ENCODE results near the gene HS3ST1.

HS3ST1 gene

GRCh38 chr4:11355226-11355625 is 73.5 kb downstream of the HS3ST1 start:
- TF ChIP-seq EZH2phosphoT487 (IDR thresholded peaks at IDR 0.05; ENCODE audit: low read depth) (no peak), CTCF (IDR thresholded peaks at IDR 0.05; ENCODE audit: low read depth, low read length) (no peak)
- no peak overlapping the region for H3K9ac ChIP-seq (ENCODE audit: low read length)
- H3K36me3 ChIP-seq (replicated peaks; ENCODE audit: low read depth, low read length) = no peaks in the 10 kb centered on the region
- H2AFZ ChIP-seq (ENCODE audit: low read depth, low read length) = no peak overlapping the region
- no peaks in the 10 kb centered on the region for H3K27me3 ChIP-seq (ENCODE audit: low read depth, low read length)
- H4K20me1 ChIP-seq (ENCODE audit: insufficient read depth, low read length) = no peaks in the 10 kb centered on the region
- H3K9me3 ChIP-seq (ENCODE audit: insufficient read depth, low read length) = no peaks in the 10 kb centered on the region
- H3K27ac ChIP-seq (ENCODE audit: low read length) = no peak overlapping the region
- no peak overlapping the region for H3K4me3 ChIP-seq (ENCODE audit: low read length)
- H3K4me1 ChIP-seq (ENCODE audit: low read length) = no peaks in the 10 kb centered on the region
- no peak overlapping the region for H3K4me2 ChIP-seq (ENCODE audit: low read length)
- H3K79me2 ChIP-seq (ENCODE audit: low read length) = no peaks in the 10 kb centered on the region

- Histone ChIP-seq H3K9ac (ENCODE audit: low read length) (no peak overlapping the region), H4K20me1 (ENCODE audit: insufficient read depth, low read length) (no peaks in the 10 kb centered on the region), H3K27me3 (ENCODE audit: low read depth, low read length) (no peaks in the 10 kb centered on the region), H3K4me1 (ENCODE audit: low read length) (no peaks in the 10 kb centered on the region), H3K9me3 (ENCODE audit: insufficient read depth, low read length) (no peaks in the 10 kb centered on the region), H3K79me2 (ENCODE audit: low read length) (no peaks in the 10 kb centered on the region), H3K36me3 (replicated peaks; ENCODE audit: low read depth, low read length) (no peaks in the 10 kb centered on the region), H3K27ac (ENCODE audit: low read length) (no peak overlapping the region), H3K4me3 (ENCODE audit: low read length) (no peak overlapping the region), H3K4me2 (ENCODE audit: low read length) (no peak overlapping the region), H2AFZ (ENCODE audit: low read depth, low read length) (no peak overlapping the region)
- TF ChIP-seq CTCF (IDR thresholded peaks at IDR 0.05; ENCODE audit: low read depth, low read length) (no peak), EZH2phosphoT487 (IDR thresholded peaks at IDR 0.05; ENCODE audit: low read depth) (no peak)
These were observed 74.2 kb downstream of the HS3ST1 start for GRCh38 chr4:11354531-11354930.

GRCh38 chr4:11348449-11349088 is 80.1 kb downstream of the HS3ST1 start:
- Histone ChIP-seq H3K4me2 (ENCODE audit: low read length) (no peak overlapping the region), H3K4me1 (ENCODE audit: low read length) (peaks cover 8% of the 10 kb centered on the region), H3K9ac (ENCODE audit: low read length) (no peak overlapping the region), H4K20me1 (ENCODE audit: insufficient read depth, low read length) (no peaks in the 10 kb centered on the region), H3K27me3 (ENCODE audit: low read depth, low read length) (no peaks in the 10 kb centered on the region), H3K4me3 (ENCODE audit: low read length) (no peak overlapping the region), H2AFZ (ENCODE audit: low read depth, low read length) (no peak overlapping the region), H3K79me2 (ENCODE audit: low read length) (no peaks in the 10 kb centered on the region), H3K27ac (ENCODE audit: low read length) (no peak overlapping the region), H3K36me3 (replicated peaks; ENCODE audit: low read depth, low read length) (no peaks in the 10 kb centered on the region), H3K9me3 (ENCODE audit: insufficient read depth, low read length) (no peaks in the 10 kb centered on the region)
- TF ChIP-seq CTCF (IDR thresholded peaks at IDR 0.05; ENCODE audit: low read depth, low read length) (no peak), EZH2phosphoT487 (IDR thresholded peaks at IDR 0.05; ENCODE audit: low read depth) (no peak)

GRCh38 chr4:11344916-11345315 is 83.8 kb downstream of the HS3ST1 start:
- TF ChIP-seq CTCF (IDR thresholded peaks at IDR 0.05; ENCODE audit: low read depth, low read length) (no peak), EZH2phosphoT487 (IDR thresholded peaks at IDR 0.05; ENCODE audit: low read depth) (no peak)
- Histone ChIP-seq H3K36me3 (replicated peaks; ENCODE audit: low read depth, low read length) (no peaks in the 10 kb centered on the region), H3K27ac (ENCODE audit: low read length) (no peak overlapping the region), H3K27me3 (ENCODE audit: low read depth, low read length) (no peaks in the 10 kb centered on the region), H3K9me3 (ENCODE audit: insufficient read depth, low read length) (no peaks in the 10 kb centered on the region), H3K4me1 (ENCODE audit: low read length) (peaks cover 44% of the 10 kb centered on the region), H3K79me2 (ENCODE audit: low read length) (no peaks in the 10 kb centered on the region), H2AFZ (ENCODE audit: low read depth, low read length) (no peak overlapping the region), H3K4me2 (ENCODE audit: low read length) (no peak overlapping the region), H3K4me3 (ENCODE audit: low read length) (no peak overlapping the region), H4K20me1 (ENCODE audit: insufficient read depth, low read length) (no peaks in the 10 kb centered on the region), H3K9ac (ENCODE audit: low read length) (no peak overlapping the region)

Data from OCI-LY3 (cell line).